HG02798 (cell line): ENCODE results near the gene GJC2.
"Not testable (repeated sequence)": the region's sequence is repeated elsewhere in the genome, so short reads cannot be mapped to it uniquely, and the experiment has no call there.

Experiments used
- ATAC-seq: cut with Tn5 transposase; IDR thresholded peaks from one replicate; pipeline ENCODE4 v1.9.1; 2021; ENCODE audit warnings: mild to moderate bottlenecking; ENCODE audit not compliant: unreplicated experiment, poor library complexity

The GJC2 gene

DNA sequence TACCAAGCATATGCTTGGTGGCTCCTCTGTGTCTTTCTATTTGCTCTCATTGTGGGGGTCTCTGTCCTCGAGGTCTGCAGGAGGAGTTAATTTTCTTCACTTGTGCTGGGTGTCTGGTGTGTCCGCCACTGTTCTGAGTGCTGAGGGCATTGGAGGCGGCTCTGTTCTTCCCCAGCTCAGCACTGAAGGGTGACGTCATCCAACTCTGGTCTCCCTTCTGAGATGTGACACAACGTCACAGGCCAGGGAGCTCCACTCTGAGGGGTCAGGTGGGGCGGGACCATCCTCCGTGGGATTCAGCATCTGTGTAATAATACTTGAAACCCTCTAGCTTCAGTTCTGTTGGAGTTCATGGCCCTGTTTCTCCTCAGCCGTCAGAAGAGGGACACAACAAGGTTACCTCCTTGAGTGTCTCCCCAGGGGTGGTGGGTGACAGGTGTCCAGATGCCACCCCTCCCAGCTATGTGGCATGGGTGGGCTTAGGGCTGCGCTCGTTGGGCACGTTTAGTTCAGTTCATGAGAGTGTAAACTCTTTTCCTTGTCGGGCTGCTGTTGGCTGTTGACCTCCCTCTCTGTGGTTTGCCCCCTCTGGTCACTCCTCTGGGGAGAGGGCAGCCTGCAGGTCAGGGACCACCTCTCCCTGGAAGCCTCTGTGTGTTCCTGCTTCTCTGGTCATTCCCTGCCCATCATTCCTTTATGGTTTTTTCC is 19.0 kb downstream of the GJC2 start:
- ATAC-seq, result no peak

GRCh38 chr1:228169345-228169744 is 19.6 kb downstream of the GJC2 start:
- no peak for ATAC-seq

DNA sequence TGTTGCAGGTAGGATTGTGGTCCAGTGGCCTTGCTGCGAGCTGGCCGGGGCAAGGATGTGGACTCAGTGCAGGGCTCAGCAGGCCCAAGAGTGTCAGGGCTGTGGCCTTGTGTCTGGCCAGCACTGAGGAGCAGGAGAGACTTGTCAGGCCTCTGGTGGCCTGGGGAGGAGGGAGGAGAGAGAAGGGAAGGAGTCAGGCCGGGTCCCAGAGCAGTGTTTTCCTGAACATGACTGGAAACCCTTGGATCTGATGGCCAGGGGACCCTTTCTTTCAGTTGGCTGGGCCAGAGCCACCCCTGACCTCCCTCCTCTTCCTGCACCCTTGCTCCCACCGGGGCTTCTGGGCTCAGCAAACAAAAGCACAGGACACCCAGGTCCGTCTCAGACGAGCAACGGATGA is 20.9 kb downstream of the GJC2 start:
- ATAC-seq, result no peak

DNA sequence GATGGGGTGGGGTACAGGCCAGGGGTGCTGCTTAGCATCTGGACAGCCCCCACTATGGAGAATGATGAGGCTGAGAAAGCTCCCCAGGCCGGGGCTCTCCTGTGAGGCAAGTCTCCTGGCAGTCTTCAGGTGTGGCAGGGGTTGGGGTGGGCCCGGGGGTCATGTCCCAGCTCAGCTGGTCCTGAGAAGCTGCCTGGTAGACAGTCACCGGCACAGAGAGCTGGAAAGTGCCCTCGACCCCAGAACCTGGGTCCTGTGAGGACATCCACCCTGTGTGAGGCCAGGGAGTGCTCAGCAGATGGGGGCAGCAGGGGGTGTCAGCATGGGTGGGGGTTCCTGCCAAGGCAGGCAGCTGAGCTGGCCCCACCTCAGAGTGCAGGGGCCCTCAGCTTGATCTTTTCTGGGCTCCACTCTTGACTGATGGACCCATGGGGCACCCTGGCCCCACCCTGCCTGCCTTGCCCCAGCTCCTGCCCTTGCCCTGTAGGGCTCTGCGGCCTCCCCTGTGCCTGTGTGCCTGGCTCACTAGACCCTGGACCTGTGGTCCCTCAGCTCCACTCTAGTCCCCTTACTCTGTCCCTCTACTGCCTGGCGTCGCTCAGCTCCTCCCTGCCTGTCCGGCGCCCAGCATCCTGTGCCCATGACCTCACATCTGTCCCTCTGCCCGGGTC is 21.6 kb downstream of the GJC2 start:
- ATAC-seq, result no peak

- no peak for ATAC-seq
Measured at GRCh38 chr1:228172591-228173527, 23.1 kb downstream of the GJC2 start.

DNA sequence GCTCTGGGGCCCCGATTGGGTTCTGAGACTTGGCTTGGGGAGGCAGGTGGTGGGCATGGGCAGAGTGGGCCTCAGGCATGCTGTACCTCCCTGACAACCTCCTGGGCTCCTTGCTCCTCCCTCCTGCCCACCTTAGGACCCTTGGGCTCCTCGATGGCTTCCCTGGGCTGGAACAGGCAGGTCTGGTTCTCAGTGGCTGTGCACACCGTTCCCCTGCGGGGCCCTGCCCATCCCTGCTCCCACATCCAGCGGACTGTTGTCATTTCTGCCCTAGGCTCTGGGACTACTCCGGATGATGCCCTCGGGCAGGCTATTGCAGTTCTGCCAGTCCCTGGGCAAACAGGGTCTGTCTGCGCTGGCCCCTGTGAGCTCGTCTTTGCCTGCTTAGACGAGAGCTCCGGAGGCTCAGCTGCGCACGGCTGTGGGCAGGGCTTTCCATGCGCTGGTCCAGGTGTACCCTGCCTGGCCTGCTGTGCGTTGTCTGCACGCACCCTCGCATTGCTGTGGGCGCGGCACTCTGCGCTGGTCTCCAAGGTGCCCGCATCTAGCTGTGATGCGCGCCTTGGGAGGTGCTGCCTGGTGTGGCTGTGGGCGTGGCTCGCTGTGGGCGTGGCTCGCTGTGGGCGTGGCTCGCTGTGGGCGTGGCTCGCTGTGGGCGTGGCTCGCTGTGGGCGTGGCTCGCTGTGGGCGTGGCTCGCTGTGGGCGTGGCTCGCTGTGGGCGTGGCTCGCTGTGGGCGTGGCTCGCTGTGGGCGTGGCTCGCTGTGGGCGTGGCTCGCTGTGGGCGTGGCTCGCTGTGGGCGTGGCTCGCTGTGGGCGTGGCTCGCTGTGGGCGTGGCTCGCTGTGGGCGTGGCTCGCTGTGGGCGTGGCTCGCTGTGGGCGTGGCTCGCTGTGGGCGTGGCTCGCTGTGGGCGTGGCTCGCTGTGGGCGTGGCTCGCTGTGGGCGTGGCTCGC is 24.1 kb downstream of the GJC2 start:
- not testable (repeated sequence) for ATAC-seq

DNA sequence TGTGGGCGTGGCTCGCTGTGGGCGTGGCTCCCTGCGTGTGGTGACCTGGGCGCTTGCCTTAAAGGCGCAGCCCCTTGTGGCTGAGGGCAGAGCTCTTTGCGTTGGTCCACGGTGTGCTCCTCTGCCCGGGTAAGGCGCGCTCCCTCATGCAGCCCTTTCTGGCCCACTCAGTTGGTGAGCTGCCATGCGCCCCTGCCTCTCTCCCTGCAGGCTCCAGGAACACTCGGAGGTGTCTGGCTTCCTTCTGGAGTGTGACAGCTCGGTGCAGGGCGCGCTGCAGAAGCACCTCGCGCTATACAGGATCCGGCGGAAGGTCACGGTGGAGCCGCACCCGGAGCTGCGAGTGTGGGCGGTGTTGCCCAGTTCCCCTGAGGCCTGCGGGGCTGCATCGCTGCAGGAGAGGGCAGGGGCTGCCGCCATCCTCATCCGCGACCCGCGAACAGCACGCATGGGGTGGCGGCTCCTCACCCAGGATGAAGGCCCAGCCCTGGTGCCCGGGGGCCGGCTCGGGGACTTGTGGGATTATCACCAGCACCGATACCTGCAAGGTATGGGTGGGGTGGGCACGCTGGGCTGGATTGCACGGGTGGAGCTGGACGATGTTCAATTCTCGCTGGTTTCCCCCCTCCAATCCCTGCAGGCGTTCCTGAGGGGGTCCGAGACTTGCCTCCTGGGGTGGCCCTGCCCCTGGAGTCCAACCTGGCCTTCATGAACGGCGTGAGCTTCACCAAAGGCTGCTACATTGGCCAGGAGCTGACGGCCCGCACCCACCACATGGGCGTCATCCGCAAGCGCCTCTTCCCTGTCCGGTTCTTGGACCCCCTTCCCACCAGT is 25.0 kb downstream of the GJC2 start:
- ATAC-seq, result no peak

- no peak for ATAC-seq
Measured at GRCh38 chr1:228175316-228176023, 25.7 kb downstream of the GJC2 start.

- no peak for ATAC-seq
Measured at GRCh38 chr1:228176024-228176395, 26.3 kb downstream of the GJC2 start.

DNA sequence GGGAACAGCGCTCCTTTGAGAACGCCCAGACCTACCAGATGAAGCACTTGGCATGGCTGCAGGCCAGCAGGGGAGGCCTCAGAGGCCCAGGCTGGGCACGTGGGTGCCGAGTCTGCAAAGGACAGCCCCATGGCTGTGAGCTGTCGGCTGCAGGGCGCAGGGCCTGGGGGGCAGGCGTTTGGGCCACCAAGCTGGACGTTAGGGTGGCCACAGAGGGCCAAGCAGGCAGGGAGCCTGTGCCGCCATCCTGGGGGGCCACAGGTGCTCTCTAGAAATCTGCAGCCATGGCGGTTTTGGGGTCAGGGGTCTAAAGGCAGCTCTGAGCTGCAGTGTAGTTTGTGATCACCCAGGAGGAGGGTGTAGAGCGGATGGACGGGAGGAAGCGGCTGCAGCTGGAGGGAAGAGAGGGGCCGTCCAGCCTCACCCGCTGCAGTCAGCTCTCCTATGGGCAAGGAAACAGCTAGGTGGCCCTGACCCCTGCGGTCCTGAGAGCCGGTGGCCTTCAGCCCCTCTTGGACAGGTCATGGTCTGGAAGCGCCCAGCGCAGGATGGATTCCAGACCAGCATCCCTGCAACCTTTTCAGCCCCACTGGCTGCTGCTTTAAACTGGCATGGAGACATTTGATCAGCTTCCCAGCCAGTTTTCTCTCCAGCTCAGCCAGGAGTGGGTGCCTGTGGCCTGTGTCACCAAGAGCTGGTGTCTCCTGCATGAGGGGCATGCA is 26.9 kb downstream of the GJC2 start:
- no peak for ATAC-seq

- ATAC-seq, result no peak
Measured at GRCh38 chr1:228177183-228177475, 27.4 kb downstream of the GJC2 start.

DNA sequence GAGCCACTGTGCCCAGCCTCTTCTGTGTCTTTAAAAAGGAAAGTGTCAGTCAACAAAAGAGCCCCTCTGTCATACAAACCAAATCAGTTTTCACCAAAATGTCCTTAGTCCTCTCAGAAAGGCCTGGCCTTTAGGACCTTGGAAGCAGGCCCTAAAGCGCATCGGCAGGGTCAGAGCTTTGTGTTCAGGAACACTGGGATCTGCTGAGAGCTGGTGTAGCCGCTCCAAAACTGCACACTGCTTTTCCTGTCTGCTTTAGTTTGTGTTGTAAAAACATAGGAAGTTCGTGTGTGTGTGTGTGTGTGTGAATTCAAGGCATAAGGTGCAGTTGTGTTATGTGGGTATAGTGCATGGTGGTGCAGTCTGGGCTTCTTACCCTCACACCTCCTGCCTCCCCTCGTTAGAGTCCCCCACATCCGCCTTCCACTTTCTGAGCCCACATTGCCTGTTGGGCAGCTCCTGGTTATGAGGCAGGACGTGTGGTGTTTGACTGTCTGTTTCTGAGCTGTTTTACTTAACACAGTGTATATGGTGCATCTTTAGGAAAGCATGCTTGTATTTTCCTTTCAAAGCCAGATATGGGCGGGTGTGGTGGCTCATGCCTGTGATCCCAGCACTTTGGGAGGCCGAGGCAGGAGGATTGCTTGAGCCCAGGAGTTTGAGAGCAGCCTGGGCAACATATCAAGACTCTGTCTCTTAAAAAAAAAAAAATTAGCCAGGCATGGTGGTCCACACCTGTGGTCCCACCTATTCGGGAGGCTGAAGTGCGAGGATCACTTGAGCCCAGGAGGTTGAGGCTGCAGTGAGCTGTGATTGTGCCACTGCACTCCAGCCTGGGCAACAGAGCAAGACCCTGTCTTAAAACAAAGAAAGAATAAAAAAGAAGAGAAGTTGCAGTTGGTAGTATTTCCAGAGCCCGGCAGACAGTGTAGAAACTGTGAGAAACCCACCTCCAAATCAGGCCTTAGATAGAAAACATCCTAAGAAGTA is 28.3 kb downstream of the GJC2 start:
- no peak for ATAC-seq

DNA sequence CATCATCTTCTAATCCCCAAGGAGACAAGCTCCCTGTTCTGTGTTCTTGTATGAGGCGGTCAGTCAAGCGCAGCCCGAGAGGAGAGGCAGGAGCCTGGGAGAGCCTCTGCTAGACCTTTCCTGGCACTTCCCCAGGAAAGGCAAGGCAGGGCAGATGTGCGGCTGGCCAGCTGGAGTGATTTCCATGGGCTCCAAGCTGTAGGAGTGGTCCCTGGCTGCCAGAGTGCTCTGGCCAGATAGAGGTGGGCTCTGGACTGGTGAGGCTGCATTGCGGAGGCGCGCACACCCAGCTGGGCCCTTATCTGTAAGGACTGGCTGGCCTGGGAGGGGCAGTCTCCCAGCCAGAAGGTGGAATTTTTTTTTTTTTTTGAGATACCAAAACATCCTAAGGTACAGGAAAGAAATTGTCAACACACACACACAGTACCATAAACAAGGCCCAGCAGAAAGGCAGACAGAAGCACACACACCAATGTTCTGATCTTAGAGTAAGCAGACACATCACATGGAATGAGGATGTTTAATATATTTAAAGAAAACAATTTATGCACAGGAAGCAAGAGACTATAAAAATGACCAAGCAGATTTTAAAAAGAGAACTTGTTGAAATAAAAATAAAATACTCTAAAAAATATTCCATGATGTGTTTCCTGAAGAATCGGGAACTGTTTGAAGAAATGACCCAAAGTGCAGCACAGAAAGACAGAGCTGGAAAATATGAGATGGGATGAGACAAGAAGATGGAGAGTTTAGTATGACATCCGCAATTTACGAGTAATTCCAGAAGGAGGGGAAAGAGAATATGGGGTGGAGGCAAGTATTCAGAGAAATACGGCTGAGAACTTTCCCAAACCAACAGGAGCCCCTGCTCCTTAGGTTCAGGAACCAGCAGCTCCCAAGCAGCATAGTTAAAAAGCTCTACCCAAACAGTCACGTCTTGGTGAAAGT is 29.3 kb downstream of the GJC2 start:
- no peak for ATAC-seq

DNA sequence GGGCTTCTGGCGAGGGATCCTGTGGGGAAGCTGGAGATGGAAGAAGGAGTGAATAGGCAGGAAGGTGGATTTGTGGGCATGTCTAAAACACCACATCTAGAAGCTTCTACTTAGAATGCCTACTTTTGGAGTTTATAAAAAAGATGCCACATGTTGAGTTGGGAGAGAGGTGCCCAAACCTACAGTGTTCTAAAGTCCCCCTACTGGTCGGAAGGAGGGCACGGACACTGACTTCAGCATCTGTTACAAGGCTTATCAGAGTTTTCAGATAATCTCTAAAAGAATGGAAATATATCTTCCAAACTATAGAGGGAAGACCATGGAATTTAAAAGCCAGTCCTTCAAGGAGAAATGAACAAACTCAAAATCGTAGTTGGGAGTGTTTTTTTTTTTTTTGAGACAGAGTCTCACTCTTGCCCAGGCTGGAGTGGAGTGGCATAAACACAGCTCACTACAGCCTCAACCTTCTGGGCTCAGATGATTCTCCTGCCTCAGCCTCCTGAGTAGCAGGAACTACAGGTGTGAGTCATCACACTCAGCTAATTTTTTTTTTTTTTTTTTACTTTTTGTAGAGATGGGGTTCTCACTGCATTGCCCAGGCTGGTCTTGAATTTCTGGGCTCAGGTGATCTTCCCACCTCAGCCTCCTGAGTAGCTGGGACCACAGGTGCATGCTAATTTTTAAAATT is 30.7 kb downstream of the GJC2 start:
- no peak for ATAC-seq

- ATAC-seq, result no peak
Measured at GRCh38 chr1:228180959-228181644, 31.4 kb downstream of the GJC2 start.
